Skin of body (tissue), 1 donor: ENCODE results near the gene DLK1. TPM values are rescaled to one million over a fixed set of nuclear protein-coding genes. Genes with fewer than 3 reads are reported as not detected.

Experiments
- total RNA-seq: library from RNA; depleted of rRNA; stranded (reverse); fragments of >200 nt; gene quantifications from one replicate; pipeline ENCODE4 v1.2.3, GENCODE V29; 2014

DLK1 gene
- total RNA-seq, 1 donor from 2014 or later = 114 TPM

Other genes starting within 250 kb of the DLK1 start
- gene BEGAIN, start 139.5 kb upstream of the DLK1 start, total RNA-seq = 1.4 TPM
- 486 TPM for gene MEG3, start 99.2 kb downstream of the DLK1 start, total RNA-seq
- gene RTL1, start 176.8 kb downstream of the DLK1 start, total RNA-seq = 4.2 TPM